Endometrial microvascular endothelial cells (primary cell): ENCODE results near the gene PPIF. TPM values are rescaled to one million over a fixed set of nuclear protein-coding genes. Genes with fewer than 3 reads are reported as not detected.

Source experiments
- in situ Hi-C: cut with HindIII; loops from 2 replicates; pipeline ENCODE4 v1.10.0; 2017; ENCODE audit warnings: low sequenced_read_pairs, low pct_unique_long_range_greater_than_20kb; ENCODE audit errors: inconsistent ontology term
- total RNA-seq: library from RNA; depleted of rRNA; stranded (reverse); fragments of >200 nt; gene quantifications from one replicate; pipeline ENCODE4 v1.2.3, GENCODE V29; 2015; ENCODE audit errors: inconsistent ontology term

PPIF gene
- total RNA-seq, 1 donor from 2014 or later, result 58.5 TPM

- in situ Hi-C loops, result loop anchor here (25.0 kb wide), 1 partner anchor 144 kb away; no protein-coding TSS in a partner anchor
These were observed 4.3 kb upstream of the PPIF start for GRCh38 chr10:79342811-79343561.

GRCh38 chr10:79344502-79345195 lies 2.6 kb upstream of the PPIF start:
- in situ Hi-C loops, result loop anchor here (25.0 kb wide), 1 partner anchor 143 kb away; no protein-coding TSS in a partner anchor

- in situ Hi-C loops, result loop anchor here (25.0 kb wide), 1 partner anchor 142 kb away; no protein-coding TSS in a partner anchor
These were observed 1.8 kb upstream of the PPIF start for GRCh38 chr10:79345241-79346011.

GRCh38 chr10:79346012-79346340 lies 1.3 kb upstream of the PPIF start:
- in situ Hi-C loops, result loop anchor here (25.0 kb wide), 1 partner anchor 141 kb away; no protein-coding TSS in a partner anchor

DNA sequence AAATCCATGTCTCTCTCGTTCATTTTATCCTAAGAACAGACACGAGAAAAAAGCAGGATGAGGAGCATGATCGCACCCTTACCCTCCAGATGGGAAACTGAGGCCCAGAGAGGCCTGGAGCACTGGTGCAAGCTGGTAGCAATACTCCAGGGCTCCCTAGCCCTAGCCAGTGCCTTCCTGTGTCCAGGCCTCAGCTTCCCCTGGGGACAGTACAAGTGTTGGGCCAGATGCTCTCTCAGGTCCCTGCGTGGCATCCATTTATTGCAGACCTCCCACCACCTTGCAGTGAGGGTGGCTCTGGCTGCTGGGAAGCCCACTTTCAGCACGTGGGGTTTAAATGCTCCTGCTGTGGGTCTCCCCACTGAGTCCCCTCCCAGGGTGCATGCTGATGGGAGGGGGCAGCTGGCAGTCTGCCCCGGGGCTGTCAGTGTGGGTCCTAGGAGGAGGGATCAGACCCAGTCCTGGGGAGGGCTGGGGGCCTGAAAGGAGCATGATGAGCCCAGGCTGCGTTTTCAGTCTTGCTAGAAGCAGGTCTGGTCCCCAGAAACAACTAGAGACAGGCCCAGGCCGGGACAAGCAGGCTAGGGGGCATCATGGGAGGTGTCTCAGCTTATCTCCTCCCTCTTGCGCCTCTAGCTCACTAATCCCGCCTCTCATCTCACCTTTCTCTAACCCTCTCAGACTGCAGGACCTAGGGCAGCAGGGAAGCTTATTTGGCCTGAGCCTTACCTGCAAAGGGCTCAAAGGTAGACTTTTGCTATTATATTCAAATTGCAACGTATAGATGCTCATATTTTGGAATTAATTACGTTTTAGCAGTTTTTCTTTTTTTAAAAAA lies 662 bp upstream of the PPIF start:
- in situ Hi-C loops, result loop anchor here (25.0 kb wide), 1 partner anchor 141 kb away; no protein-coding TSS in a partner anchor

DNA sequence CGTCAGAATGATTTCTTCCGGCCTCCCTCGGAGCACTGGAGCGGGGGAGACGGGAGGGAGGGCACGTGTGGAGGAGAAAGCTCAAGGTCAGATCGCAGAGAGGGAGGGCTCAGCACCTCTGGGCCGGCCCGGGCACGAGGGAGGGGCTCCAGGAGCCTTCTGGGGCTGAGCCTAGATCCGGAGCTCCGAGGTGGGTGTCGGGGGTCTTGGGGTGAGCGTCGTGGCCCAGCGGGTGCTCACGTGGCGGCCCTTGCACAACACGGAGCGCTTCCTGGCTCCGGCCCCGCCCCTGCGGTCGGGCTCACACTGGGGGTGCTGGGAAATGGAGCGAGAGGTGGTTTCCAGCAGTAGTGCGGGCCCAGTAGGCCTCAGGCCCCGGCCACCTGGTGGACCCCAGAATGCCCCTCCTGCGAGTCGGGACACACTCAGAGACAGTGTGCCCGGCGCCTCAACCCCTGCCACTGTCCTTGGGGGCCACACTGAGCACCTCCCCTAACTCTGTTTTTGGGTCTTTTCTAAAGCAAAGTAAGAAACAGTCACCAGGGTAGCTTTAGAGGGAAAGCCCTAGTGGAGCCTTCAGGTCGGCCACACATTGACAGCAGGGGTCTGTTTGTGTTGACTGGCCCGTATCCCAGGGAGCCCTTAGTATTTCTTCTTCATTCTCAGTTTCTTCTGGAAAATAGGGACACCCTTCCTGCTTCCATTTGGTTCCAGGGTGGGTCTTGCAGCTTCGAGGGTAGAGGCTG lies 798 bp downstream of the PPIF start:
- in situ Hi-C loops, result loop anchor here (25.0 kb wide), 1 partner anchor 139 kb away; no protein-coding TSS in a partner anchor

DNA sequence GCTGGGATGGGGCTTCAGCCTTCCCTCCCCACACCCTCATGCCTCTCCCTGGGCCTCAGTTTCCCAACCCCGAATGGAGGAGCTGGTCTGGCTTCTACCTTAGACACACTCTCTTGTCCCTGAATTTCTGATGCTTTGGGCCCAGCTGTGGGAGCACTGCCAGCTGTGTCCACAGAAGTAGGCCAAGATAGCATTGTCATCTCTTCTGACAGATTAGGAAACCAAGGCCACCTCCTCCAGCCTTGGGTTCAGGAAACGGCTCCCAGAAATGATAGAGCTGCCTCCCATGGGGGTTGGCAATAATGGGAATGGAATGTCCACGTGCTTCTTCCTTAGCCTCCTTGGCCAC lies 1.3 kb downstream of the PPIF start:
- in situ Hi-C loops, result loop anchor here (25.0 kb wide), 1 partner anchor 139 kb away; no protein-coding TSS in a partner anchor

GRCh38 chr10:79349072-79349491 lies 1.8 kb downstream of the PPIF start:
- in situ Hi-C loops, result loop anchor here (25.0 kb wide), 1 partner anchor 138 kb away; no protein-coding TSS in a partner anchor

DNA sequence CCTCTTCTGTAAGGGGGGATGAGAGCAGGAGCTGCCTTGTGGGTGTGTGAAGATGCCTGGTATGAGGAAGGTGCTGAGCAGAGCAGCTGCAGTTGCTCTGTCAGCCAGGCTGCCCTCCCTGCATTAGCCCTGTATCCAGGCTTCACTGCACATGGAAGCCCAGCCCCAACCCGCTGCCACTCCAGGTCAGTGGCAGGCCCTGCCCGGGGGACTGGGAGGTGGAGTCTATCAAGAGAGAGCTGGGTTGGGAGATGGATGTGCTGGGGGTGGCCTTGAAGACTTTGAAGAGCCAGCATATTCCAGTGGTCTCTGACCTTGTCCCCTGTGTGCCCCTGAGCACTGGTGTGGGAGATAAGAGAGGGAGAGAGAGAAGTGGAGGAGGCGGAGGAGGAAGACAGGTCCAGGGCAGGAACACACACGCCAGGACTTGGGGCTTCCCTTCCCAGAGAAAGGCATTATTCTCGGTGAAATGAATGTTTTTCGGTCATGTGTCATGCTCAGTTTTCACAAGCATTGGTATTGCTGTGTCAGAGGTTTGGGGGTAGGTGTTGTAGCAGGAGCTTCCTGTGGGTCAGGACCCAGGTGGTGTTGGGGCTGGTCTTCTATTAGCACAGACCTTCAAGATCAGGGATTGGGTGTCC lies 2.6 kb downstream of the PPIF start:
- in situ Hi-C loops, result loop anchor here (25.0 kb wide), 1 partner anchor 137 kb away; no protein-coding TSS in a partner anchor

GRCh38 chr10:79350407-79351154 lies 3.3 kb downstream of the PPIF start:
- in situ Hi-C loops, result no loop called here

- in situ Hi-C loops, result no loop called here
These were observed 4.1 kb downstream of the PPIF start for GRCh38 chr10:79351332-79351731.

DNA sequence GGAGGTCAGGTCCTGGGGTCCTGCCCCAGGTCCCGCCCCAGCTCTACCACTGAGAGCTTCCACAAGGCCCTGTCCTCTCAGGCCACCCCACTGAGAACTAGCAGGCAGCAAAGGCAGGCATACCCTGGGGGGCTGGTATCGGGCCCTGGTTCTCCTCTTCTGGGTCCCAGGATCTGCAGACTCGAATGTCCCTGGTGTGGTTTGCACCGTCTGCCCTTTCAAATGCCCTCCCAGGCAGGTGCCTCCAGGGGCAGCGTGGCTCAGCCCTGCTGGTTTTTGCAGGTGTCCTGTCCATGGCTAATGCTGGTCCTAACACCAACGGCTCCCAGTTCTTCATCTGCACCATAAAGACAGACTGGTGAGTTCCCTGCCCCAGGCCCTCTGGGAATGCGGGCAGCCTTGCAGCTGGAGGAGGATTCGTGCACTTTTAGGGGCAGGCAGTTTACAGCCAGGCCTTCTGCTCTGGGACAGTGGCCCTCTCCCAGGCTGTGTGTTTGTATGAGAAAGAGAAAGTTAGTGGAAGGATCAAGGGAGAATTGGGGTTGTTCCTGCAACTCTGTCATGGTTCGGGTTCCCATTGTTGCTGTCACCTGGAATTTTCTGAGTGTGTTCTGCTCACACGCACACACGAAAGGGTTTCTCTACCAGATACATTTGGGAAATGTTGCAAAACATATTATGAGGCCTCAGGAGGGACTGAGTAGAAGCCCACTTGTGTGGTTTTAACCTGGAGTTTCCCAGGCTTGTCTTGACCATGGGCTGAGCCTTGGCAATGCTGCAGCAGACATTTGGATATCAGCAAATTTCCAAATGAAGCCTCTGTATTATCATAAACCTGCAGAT lies 5.0 kb downstream of the PPIF start:
- in situ Hi-C loops, result no loop called here

DNA sequence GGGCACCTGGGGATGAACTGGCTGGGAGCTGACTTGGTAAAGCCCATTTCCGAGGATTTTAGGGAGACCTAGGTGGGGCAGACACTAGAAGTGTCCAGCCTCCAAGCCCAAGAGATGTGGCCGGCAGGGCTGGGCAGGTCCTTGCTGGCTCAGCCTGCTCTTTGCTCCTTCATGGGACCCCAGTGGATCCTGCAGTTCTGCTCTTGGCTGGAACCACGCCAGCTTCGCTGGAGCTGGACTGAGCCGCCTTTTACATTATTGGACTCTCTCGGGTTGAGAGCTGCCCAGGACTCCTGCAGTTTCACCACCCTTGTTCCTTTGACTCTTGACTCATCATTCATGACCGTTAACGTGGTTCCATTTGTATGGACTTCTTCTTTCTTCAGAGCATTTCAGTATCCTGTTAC lies 5.7 kb downstream of the PPIF start:
- in situ Hi-C loops, result no loop called here

- in situ Hi-C loops, result no loop called here
These were observed 6.5 kb downstream of the PPIF start for GRCh38 chr10:79353726-79354125.

DNA sequence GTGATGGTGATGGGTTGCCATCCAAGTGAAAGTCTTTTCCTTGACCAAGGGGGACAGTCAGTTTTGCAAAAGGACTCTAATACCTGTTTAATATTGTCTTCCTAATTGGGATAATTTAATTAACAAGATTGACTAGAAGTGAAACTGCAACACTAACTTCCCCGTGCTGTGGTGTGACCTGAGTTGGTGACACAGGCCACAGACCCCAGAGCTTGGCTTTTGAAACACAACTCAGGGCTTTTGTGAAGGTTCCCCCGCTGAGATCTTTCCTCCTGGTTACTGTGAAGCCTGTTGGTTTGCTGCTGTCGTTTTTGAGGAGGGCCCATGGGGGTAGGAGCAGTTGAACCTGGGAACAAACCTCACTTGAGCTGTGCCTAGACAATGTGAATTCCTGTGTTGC lies 6.9 kb downstream of the PPIF start:
- in situ Hi-C loops, result no loop called here

GRCh38 chr10:79354615-79355014 lies 7.3 kb downstream of the PPIF start:
- in situ Hi-C loops, result no loop called here
